ENCODE results near the gene AGAP2.

AGAP2 gene

GRCh38 chr12:57736741-57737466 lies 1.6 kb downstream of the AGAP2 start:
- no peak for DNase-seq (ENCODE audit: low read depth)

- DNase-seq (ENCODE audit: low read depth), result no peak
These were observed 2.4 kb downstream of the AGAP2 start for GRCh38 chr12:57735952-57736740.

GRCh38 chr12:57735198-57735855 lies 3.2 kb downstream of the AGAP2 start:
- no peak for DNase-seq (ENCODE audit: low read depth)

- no peak for DNase-seq (ENCODE audit: low read depth)
These were observed 4.0 kb downstream of the AGAP2 start for GRCh38 chr12:57734591-57734990.

GRCh38 chr12:57733928-57734327 lies 4.6 kb downstream of the AGAP2 start:
- no peak for DNase-seq (ENCODE audit: low read depth)

- DNase-seq (ENCODE audit: low read depth), result no peak
These were observed 5.6 kb downstream of the AGAP2 start for GRCh38 chr12:57732726-57733593.

- no peak for DNase-seq (ENCODE audit: low read depth)
These were observed 6.3 kb downstream of the AGAP2 start for GRCh38 chr12:57732270-57732669.

GRCh38 chr12:57731411-57732080 lies 7.0 kb downstream of the AGAP2 start:
- no peak for DNase-seq (ENCODE audit: low read depth)

GRCh38 chr12:57730336-57731067 lies 8.0 kb downstream of the AGAP2 start:
- no peak for DNase-seq (ENCODE audit: low read depth)

GRCh38 chr12:57729321-57729844 lies 9.2 kb downstream of the AGAP2 start:
- no peak for DNase-seq (ENCODE audit: low read depth)

GRCh38 chr12:57727758-57728395 lies 10.7 kb downstream of the AGAP2 start:
- no peak for DNase-seq (ENCODE audit: low read depth)

GRCh38 chr12:57726884-57727757 lies 11.4 kb downstream of the AGAP2 start:
- DNase-seq (ENCODE audit: low read depth), result no peak

- no peak for DNase-seq (ENCODE audit: low read depth)
These were observed 12.2 kb downstream of the AGAP2 start for GRCh38 chr12:57726151-57726883.

GRCh38 chr12:57725851-57726150 lies 12.7 kb downstream of the AGAP2 start:
- no peak for DNase-seq (ENCODE audit: low read depth)

- DNase-seq (ENCODE audit: low read depth), result no peak
These were observed 13.4 kb downstream of the AGAP2 start for GRCh38 chr12:57724936-57725740.

- DNase-seq (ENCODE audit: low read depth), result no peak
These were observed 14.3 kb downstream of the AGAP2 start for GRCh38 chr12:57724003-57724935.

GRCh38 chr12:57723630-57723962 lies 14.9 kb downstream of the AGAP2 start:
- DNase-seq (ENCODE audit: low read depth), result no peak

All from stimulated activated CD4-positive, alpha-beta T cell treated with anti-CD3 and anti-CD28 coated beads, Interleukin-2, amount 100 ng/mL, for 4 hours (primary cell).